Measurements from ENCODE around the gene AOPEP.

DNA sequence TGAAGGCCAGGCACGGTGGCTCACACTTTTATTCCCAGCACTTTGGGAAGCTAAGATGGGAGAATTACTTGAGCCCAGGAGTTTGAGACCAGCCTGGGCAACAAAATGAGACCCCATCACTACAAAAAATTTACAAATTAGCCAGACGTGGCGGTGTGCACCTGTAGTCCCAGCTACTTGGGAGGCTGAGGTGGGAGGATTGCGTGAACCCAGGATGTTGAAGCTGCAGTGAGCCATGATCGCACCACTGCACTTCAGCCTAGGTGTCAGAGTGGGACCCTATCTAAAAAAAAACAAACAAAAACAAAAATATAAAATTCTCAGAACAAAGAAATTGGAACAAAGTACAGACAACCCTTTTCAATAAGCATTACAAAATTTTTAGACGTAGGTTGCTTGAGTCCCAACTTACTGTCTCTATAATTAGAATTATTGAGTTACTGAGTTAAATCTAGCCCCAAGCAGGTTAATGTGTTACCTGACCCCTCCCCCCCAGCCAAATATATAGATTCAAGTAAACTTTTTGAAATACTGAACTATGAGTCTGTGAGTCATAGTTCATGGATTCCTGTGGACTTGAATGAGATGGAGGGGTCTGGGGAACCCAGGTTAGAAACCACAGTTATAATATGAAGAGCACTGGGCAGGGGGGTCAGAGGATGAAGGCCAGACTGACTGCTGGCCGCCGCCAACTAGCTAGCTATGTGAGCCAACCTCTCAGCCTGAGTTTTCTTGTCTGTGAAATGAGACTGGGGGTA is 173.1 kb downstream of the AOPEP start:
- TF ChIP-seq, protein P1, sequence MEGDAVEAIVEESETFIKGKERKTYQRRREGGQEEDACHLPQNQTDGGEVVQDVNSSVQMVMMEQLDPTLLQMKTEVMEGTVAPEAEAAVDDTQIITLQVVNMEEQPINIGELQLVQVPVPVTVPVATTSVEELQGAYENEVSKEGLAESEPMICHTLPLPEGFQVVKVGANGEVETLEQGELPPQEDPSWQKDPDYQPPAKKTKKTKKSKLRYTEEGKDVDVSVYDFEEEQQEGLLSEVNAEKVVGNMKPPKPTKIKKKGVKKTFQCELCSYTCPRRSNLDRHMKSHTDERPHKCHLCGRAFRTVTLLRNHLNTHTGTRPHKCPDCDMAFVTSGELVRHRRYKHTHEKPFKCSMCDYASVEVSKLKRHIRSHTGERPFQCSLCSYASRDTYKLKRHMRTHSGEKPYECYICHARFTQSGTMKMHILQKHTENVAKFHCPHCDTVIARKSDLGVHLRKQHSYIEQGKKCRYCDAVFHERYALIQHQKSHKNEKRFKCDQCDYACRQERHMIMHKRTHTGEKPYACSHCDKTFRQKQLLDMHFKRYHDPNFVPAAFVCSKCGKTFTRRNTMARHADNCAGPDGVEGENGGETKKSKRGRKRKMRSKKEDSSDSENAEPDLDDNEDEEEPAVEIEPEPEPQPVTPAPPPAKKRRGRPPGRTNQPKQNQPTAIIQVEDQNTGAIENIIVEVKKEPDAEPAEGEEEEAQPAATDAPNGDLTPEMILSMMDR (IDR thresholded peaks at IDR 0.05), result no peak
- TF ChIP-seq POLR2A (IDR thresholded peaks at IDR 0.05), result no peak

Data from thyroid gland (tissue), 4 donors.